ENCODE data around the gene LRP1B.

GRCh38 chr2:141523199-141523598 is 607.6 kb downstream of the LRP1B start:
- no peak for TF ChIP-seq POLR2A (IDR thresholded peaks at IDR 0.05)
- no peak for TF ChIP-seq CTCF (IDR thresholded peaks at IDR 0.05)

All from right lobe of liver (tissue), 4 donors.